Measurements from ENCODE around the gene APBA2.

DNA sequence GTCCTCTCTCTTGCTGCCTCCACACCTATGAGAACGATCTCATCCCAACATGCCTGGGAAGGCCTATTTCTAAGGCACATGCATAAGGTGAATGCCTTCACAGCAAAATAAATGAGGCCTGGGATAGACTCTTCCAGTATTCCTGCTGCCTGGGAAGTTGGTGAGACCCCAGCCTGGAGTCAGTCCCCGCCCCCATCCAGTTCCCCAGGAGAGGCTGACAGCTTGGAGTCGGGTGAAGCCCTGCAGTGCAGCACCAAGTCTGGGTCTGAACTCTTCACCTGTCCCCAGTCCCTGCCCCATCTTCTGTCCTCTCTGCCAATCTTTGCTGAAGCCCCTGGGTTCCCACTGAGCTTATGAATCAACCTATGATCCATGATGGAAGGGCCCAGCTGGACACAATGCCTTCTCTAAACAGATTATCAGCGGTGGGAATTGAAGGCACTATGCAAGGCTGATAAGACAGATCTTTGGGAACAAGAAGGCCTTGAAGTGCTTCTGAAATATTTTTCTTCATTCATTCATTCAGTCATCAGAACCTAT lies 10.2 kb upstream of the APBA2 start:
- TF ChIP-seq, protein P1, sequence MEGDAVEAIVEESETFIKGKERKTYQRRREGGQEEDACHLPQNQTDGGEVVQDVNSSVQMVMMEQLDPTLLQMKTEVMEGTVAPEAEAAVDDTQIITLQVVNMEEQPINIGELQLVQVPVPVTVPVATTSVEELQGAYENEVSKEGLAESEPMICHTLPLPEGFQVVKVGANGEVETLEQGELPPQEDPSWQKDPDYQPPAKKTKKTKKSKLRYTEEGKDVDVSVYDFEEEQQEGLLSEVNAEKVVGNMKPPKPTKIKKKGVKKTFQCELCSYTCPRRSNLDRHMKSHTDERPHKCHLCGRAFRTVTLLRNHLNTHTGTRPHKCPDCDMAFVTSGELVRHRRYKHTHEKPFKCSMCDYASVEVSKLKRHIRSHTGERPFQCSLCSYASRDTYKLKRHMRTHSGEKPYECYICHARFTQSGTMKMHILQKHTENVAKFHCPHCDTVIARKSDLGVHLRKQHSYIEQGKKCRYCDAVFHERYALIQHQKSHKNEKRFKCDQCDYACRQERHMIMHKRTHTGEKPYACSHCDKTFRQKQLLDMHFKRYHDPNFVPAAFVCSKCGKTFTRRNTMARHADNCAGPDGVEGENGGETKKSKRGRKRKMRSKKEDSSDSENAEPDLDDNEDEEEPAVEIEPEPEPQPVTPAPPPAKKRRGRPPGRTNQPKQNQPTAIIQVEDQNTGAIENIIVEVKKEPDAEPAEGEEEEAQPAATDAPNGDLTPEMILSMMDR (IDR thresholded peaks at IDR 0.05): no peak
- TF ChIP-seq POLR2A (IDR thresholded peaks at IDR 0.05): no peak
